GM20000 (cell line): Measurements from ENCODE around the gene SLC12A7.
"Not testable (repeated sequence)": the region's sequence is repeated elsewhere in the genome, so short reads cannot be mapped to it uniquely, and the experiment has no call there.

Experiments
- DNase-seq: peaks from one replicate; pipeline ENCODE4 v3.0.0; 2012; ENCODE audit warnings: low spot score
- CTCF ChIP-seq: IDR thresholded peaks from 2 replicates; pipeline ENCODE4 v1.5.1; 2012; ENCODE audit warnings: mild to moderate bottlenecking, control low read depth; ENCODE audit errors: extremely low read depth, missing control alignments

Gene SLC12A7

DNA sequence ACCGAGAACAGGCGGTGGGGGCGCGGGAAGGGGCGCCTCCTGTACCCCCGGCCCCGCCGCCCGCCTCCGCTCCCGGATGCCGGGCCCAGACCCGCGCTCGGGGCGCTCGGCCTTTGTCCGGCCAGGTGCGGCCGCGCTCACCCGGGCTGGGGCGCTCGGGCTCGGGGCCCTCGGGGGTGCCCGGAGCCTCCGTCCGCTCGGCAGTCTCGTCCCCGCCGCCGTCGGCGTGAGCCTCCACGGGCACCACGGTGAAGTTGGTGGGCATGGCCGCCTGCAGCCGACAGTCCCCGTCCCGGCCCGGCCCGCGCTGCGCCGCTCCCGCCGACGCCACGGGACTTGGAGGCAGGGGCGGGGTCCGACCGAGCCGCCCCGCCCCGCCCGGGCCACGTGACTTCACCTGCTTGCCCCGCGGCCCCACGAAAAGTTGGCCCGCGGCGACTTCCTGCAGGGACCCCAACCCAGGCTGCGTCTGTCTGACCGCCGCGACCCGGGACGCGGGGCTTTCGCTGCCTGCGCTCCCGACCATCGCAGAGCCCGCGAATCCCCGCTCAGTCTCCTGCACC, at the start of gene SLC12A7:
TSS of gene SLC12A7 (minus strand) at position 337 of the 563 bp plus-strand sequence. CDS start at position 265, 72 bp downstream.
- no peak for TF ChIP-seq CTCF

DNA sequence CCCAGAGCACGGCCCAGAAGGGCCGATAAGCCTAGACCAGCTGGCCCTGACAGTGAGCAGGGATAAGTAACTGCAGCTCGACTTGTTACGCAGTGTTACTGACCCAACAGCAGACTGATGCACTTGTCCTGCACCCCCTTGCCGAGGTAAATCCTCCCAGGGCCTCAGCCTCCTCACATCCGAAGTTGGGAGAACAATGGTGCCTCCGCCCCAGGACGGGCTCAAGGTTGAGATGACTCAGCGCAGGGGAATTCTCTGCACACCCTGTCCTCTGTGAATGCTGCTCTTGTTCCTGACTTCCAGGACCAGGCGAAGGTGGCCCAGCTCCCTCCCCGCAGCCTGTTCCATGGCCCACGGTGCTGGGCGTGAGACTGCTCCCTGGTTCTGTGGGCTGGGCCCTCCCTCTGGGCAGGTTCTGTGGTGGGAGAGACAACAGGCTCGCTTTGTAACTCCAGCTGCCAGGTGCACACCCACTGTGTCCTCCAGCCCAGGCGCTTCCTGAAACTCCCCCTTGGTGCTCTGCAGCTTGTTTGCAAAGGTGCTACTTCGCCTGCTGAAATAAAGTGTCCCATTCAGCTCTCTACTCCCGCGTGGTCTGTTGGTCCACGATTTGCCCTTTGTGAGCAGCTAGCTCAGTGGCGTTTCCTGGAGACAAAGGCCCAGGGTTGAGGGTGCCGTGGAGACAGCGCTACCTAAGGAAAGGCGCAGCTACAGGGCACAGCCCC, 49.4 kb upstream of the SLC12A7 start:
- no peak for TF ChIP-seq CTCF

More for the DNA sequence above, at the start of gene SLC12A7:
- DNase-seq, result peak; percentile 86

DNA sequence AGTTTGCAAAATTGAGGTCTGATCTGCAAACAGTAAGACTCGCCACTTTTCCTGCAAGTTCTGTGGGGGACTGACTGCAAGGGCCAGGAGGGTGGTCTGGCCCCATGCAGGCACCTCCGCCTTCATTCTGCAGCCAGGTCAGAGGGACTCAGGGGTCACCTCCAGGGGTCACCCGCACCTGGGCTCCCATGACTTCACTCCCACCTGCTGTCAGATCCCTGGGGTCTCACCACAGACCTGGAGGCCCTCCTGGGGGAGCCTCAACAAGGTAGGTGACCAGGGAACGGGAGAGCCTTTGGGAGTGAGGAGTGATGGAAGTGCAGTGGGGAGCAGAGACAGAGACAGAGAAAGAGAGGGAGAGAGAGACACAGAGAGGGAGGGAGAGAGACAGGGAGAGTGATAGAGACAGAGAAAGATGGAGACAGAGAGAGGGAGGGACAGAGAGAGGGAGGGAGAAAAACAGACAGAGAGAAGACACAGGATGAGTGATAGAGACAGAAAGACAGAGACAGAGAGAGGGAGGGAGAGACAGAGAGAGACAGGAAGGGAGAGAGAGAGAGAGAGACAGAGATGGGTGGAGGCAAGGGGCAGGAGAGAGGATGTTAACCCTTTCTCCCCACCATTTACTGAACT, 48.0 kb upstream of the SLC12A7 start:
- TF ChIP-seq CTCF, result no peak

More for the DNA sequence above, 49.4 kb upstream of the SLC12A7 start:
- DNase-seq, result no peak

DNA sequence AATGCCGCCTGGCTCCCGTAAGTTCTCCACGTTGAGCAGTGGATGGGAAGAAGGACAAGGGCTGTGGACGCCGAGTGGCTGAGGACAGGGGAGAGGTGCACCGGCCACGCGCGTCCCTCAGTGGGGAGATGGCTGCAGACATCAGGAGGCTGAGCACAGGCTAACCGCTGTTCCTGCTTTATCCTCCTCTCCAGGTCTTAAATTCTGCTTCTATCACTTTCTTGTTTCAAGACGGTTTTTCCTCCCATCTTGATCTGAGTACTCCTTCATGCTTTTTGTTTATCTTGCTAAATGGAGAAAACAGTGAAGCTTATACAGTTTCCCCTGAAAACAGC, 47.4 kb upstream of the SLC12A7 start:
- DNase-seq, result no peak
- no peak for TF ChIP-seq CTCF

More for the DNA sequence above, 48.0 kb upstream of the SLC12A7 start:
- no peak for DNase-seq

DNA sequence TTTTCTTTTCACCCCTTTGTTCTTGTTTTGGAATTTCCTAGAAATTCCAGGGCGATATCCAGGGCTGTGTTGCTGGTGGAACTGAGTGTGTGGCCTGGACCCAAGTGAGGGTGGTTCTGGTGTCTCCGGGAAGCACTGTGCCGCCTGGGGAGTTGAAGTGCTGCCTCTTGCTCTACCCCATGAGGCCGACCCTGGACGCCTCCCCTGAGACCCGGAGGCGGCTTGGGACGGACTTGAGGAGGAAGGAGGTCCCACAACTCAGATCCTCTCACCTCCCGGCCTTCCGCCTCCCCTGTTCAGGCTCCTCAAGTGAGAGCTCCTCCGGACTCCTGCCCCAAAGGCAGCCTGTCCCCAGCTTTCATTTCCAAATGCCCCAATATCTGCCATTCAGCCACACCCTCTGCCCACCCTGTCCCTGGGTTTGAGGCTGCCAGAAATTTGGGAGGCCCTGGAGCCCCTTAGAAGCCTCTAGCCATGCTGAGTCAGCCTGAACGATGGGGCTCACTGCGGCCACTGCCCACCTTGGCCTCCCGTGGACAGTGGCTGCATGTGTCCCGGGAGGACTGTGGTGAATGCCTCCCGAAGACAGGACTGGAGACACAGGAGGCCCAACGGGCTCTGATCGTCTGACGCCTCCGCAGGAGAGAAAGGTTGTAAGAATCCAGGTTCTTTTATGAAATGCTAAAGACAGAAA, 46.9 kb upstream of the SLC12A7 start:
- no peak for TF ChIP-seq CTCF
- no peak for DNase-seq

DNA sequence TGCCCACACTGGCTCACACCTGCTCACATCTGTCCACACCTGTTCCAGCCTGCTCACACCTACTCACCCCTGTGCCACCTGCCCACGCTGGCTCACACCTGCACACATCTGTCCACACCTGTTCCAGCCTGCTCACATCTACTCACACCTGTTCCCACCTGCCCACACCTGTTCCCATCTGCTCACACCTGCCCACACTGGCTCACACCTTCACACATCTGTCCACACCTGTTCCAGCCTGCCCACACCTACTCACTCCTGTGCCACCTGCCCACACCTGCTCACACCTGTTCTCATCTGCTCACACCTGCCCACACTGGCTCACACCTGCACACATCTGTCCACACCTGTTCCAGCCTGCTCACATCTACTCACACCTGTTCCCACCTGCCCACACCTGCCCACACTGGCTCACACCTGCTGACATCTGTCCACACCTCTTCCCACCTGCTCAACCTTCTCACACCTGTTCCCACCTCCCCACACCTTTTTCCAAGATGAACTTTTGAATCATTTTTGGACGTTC, 45.7 kb upstream of the SLC12A7 start:
- DNase-seq, result not testable (repeated sequence)

GRCh38 chr5:1156754-1157460, 45.0 kb upstream of the SLC12A7 start:
- TF ChIP-seq CTCF, result no peak
- DNase-seq, result no peak
